WTC11 (cell line): Measurements from ENCODE around the gene TOMM40. TPM values are rescaled to one million over a fixed set of nuclear protein-coding genes. Genes with fewer than 3 reads are reported as not detected.
A peak's percentile ranks its signal among the peaks of the same experiment; 100 is the strongest.

Experiments
- AFF4 ChIP-seq: sonication (generic); formaldehyde crosslinking; IDR thresholded peaks from 2 replicates; pipeline ENCODE4 v1.8.1; 2023; ENCODE audit warnings: mild to moderate bottlenecking, missing genetic modification reagents, borderline replicate concordance
- ARID4B ChIP-seq: sonication (generic); formaldehyde crosslinking; IDR thresholded peaks from 2 replicates; pipeline ENCODE4 v1.8.0; 2023; ENCODE audit warnings: missing genetic modification reagents, mild to moderate bottlenecking, borderline replicate concordance
- CBFB ChIP-seq: sonication (generic); formaldehyde crosslinking; IDR thresholded peaks from 2 replicates; pipeline ENCODE4 v1.8.1; 2022; ENCODE audit warnings: mild to moderate bottlenecking, low read depth, missing genetic modification reagents
- CREM ChIP-seq: sonication (generic); formaldehyde crosslinking; IDR thresholded peaks from 2 replicates; pipeline ENCODE4 v1.8.1; 2022; ENCODE audit warnings: mild to moderate bottlenecking, missing genetic modification reagents, moderate library complexity
- ESRRA ChIP-seq: sonication (generic); formaldehyde crosslinking; IDR thresholded peaks from 2 replicates; pipeline ENCODE4 v1.8.1; 2022; ENCODE audit warnings: mild to moderate bottlenecking, missing genetic modification reagents, borderline replicate concordance
- ETV6 ChIP-seq: sonication (generic); formaldehyde crosslinking; IDR thresholded peaks from 2 replicates; pipeline ENCODE4 v1.8.1; 2022; ENCODE audit warnings: mild to moderate bottlenecking, missing genetic modification reagents
- FOXK1 ChIP-seq: sonication (generic); formaldehyde crosslinking; IDR thresholded peaks from 2 replicates; pipeline ENCODE4 v1.8.0; 2022; ENCODE audit warnings: mild to moderate bottlenecking, moderate library complexity, missing genetic modification reagents
- JUN ChIP-seq: sonication (generic); formaldehyde crosslinking; IDR thresholded peaks from 2 replicates; pipeline ENCODE4 v1.8.0; 2023; ENCODE audit warnings: mild to moderate bottlenecking, missing genetic modification reagents
- MXD4 ChIP-seq: fragments of 250-450 bp; sonication (Bioruptor Pico); IDR thresholded peaks from 2 replicates; pipeline ENCODE4 v1.8.0; 2021; ENCODE audit warnings: mild to moderate bottlenecking, moderate library complexity, borderline replicate concordance
- NFATC4 ChIP-seq: fragments of 250-450 bp; sonication (Bioruptor Pico); IDR thresholded peaks from 2 replicates; pipeline ENCODE4 v1.9.0; 2021; ENCODE audit warnings: mild to moderate bottlenecking
- SP1 ChIP-seq: sonication (generic); formaldehyde crosslinking; conservative IDR thresholded peaks from 2 replicates; pipeline ENCODE4 v1.8.1; 2022; ENCODE audit warnings: missing genetic modification reagents
- STAT6 ChIP-seq: sonication (generic); formaldehyde crosslinking; conservative IDR thresholded peaks from 2 replicates; pipeline ENCODE4 v1.8.1; 2023; ENCODE audit warnings: mild to moderate bottlenecking, low read depth, missing genetic modification reagents, moderate library complexity
- TCF7 ChIP-seq: sonication (generic); formaldehyde crosslinking; IDR thresholded peaks from 2 replicates; pipeline ENCODE4 v1.8.0; 2022; ENCODE audit warnings: mild to moderate bottlenecking, low read depth, missing genetic modification reagents, moderate library complexity
- TP53 ChIP-seq: sonication (generic); formaldehyde crosslinking; IDR thresholded peaks from 2 replicates; pipeline ENCODE4 v1.8.1; 2023; ENCODE audit warnings: mild to moderate bottlenecking, missing genetic modification reagents
- USF1 ChIP-seq: sonication (generic); formaldehyde crosslinking; IDR thresholded peaks from 2 replicates; pipeline ENCODE4 v1.8.0; 2022; ENCODE audit warnings: mild to moderate bottlenecking, missing genetic modification reagents
- ZNF121 ChIP-seq: sonication (generic); formaldehyde crosslinking; IDR thresholded peaks from 2 replicates; pipeline ENCODE4 v1.8.0; 2023; ENCODE audit warnings: missing genetic modification reagents
- ZNF423 ChIP-seq: fragments of 250-450 bp; sonication (Bioruptor Pico); IDR thresholded peaks from 2 replicates; pipeline ENCODE4 v2.1.2; 2022; ENCODE audit warnings: mild to moderate bottlenecking, moderate library complexity
- total RNA-seq: library from RNA; stranded (reverse); gene quantifications from 3 replicates; pipeline ENCODE4 v1.2.3, GENCODE V29; 2021
- TF ChIP-seq, protein P1 (sequence below): sonication (generic); formaldehyde crosslinking; IDR thresholded peaks from 2 replicates; pipeline ENCODE4 v1.8.1; 2022; ENCODE audit warnings: mild to moderate bottlenecking, missing genetic modification reagents, moderate library complexity, borderline replicate concordance
- TF ChIP-seq, protein P2 (sequence below): fragments of 250-450 bp; sonication (Bioruptor Pico); IDR thresholded peaks from 2 replicates; pipeline ENCODE4 v1.9.0; 2021; ENCODE audit warnings: mild to moderate bottlenecking, borderline replicate concordance
- TF ChIP-seq, protein P3 (sequence below): sonication (generic); formaldehyde crosslinking; IDR thresholded peaks from 2 replicates; pipeline ENCODE4 v1.8.1; 2022; ENCODE audit warnings: mild to moderate bottlenecking, moderate library complexity, missing genetic modification reagents

Gene TOMM40
- total RNA-seq, 1 experiment from 2014 or later, result 221 TPM

GRCh38 chr19:44846455-44847143 lies 44.5 kb upstream of the TOMM40 start (continued):
- TF ChIP-seq ESRRA (CRISPR knock-in tag), result no peak
- no peak for TF ChIP-seq NFATC4 (CRISPR knock-in tag)
- no peak for TF ChIP-seq CREM (CRISPR knock-in tag)
- TF ChIP-seq USF1 (CRISPR knock-in tag), result no peak
- 0 out of 2 replicates have a peak, but pooled peaks have one; percentile 56 for TF ChIP-seq TP53 (CRISPR knock-in tag)
- no peak for TF ChIP-seq ZNF121 (CRISPR knock-in tag)
- TF ChIP-seq MXD4 (CRISPR knock-in tag), result no peak
- TF ChIP-seq, protein P1, sequence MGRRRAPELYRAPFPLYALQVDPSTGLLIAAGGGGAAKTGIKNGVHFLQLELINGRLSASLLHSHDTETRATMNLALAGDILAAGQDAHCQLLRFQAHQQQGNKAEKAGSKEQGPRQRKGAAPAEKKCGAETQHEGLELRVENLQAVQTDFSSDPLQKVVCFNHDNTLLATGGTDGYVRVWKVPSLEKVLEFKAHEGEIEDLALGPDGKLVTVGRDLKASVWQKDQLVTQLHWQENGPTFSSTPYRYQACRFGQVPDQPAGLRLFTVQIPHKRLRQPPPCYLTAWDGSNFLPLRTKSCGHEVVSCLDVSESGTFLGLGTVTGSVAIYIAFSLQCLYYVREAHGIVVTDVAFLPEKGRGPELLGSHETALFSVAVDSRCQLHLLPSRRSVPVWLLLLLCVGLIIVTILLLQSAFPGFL, result no peak
- TF ChIP-seq STAT6 (CRISPR knock-in tag), result no peak
- no peak for TF ChIP-seq TCF7 (CRISPR knock-in tag)
- peak; percentile 44; the same call in 1 of the 2 replicates for TF ChIP-seq ARID4B (CRISPR knock-in tag)
- TF ChIP-seq ETV6, result no peak
- TF ChIP-seq AFF4 (CRISPR knock-in tag), result no peak
- TF ChIP-seq SP1 (CRISPR knock-in tag), result peak; percentile 66; the same call in 1 of the 2 replicates
- TF ChIP-seq ZNF423 (CRISPR knock-in tag), result no peak
- TF ChIP-seq JUN (CRISPR knock-in tag), result no peak
- TF ChIP-seq FOXK1, result 0 out of 2 replicates have a peak, but pooled peaks have one; percentile 42
- no peak for TF ChIP-seq CBFB (CRISPR knock-in tag)
- TF ChIP-seq, protein P2, sequence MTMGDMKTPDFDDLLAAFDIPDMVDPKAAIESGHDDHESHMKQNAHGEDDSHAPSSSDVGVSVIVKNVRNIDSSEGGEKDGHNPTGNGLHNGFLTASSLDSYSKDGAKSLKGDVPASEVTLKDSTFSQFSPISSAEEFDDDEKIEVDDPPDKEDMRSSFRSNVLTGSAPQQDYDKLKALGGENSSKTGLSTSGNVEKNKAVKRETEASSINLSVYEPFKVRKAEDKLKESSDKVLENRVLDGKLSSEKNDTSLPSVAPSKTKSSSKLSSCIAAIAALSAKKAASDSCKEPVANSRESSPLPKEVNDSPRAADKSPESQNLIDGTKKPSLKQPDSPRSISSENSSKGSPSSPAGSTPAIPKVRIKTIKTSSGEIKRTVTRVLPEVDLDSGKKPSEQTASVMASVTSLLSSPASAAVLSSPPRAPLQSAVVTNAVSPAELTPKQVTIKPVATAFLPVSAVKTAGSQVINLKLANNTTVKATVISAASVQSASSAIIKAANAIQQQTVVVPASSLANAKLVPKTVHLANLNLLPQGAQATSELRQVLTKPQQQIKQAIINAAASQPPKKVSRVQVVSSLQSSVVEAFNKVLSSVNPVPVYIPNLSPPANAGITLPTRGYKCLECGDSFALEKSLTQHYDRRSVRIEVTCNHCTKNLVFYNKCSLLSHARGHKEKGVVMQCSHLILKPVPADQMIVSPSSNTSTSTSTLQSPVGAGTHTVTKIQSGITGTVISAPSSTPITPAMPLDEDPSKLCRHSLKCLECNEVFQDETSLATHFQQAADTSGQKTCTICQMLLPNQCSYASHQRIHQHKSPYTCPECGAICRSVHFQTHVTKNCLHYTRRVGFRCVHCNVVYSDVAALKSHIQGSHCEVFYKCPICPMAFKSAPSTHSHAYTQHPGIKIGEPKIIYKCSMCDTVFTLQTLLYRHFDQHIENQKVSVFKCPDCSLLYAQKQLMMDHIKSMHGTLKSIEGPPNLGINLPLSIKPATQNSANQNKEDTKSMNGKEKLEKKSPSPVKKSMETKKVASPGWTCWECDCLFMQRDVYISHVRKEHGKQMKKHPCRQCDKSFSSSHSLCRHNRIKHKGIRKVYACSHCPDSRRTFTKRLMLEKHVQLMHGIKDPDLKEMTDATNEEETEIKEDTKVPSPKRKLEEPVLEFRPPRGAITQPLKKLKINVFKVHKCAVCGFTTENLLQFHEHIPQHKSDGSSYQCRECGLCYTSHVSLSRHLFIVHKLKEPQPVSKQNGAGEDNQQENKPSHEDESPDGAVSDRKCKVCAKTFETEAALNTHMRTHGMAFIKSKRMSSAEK, result no peak
- TF ChIP-seq, protein P3, sequence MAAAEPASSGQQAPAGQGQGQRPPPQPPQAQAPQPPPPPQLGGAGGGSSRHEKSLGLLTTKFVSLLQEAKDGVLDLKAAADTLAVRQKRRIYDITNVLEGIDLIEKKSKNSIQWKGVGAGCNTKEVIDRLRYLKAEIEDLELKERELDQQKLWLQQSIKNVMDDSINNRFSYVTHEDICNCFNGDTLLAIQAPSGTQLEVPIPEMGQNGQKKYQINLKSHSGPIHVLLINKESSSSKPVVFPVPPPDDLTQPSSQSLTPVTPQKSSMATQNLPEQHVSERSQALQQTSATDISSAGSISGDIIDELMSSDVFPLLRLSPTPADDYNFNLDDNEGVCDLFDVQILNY (CRISPR knock-in tag), result no peak
